Stimulated activated naive CD4-positive, alpha-beta T cell (primary cell): ENCODE results near the gene FMR1NB.

Experiments used
- DNase-seq, 6 experiments: peaks; one replicate each; lab custom pipeline; 2025; lab: John Stamatoyannopoulos, UW

Gene FMR1NB

DNA sequence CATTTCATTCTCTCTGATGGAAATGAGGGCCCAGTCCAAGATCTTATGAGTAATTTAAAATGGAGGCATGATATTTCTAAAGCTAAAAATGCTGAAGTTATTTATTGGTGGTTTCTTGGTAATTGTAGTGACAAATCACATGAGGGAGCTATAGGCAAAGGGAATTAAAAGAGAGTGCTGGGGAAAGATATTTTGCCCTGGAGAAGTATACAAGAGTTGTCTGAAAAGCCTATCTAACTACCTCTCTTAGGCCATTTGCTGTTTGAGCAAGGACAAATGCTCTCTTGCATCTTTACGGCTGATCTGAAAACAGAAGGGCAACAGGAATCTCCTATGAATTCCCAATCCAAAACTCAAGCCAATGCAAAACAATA is 89.4 kb downstream of the FMR1NB start:
- no peak for DNase-seq
